HepG2 (cell line): ENCODE measurements around the gene ARHGEF16. TPM values are rescaled to one million over a fixed set of nuclear protein-coding genes. Genes with fewer than 3 reads are reported as not detected.
A peak's percentile ranks its signal among the peaks of the same experiment; 100 is the strongest.

Source experiments
- ATF2 ChIP-seq: sonication (generic); formaldehyde crosslinking; IDR thresholded peaks from 2 replicates; pipeline ENCODE4 v1.4.0; 2020; ENCODE audit warnings: missing genetic modification reagents
- CREB1 ChIP-seq, 2 experiments: fragments of 450-650 bp in 1 of 2; IDR thresholded peaks; 2 replicates each; pipeline ENCODE4 v1.6.1; 2016 to 2017; ENCODE audit warnings: control low read depth in 1 of 2, mild to moderate bottlenecking in 1 of 2, missing compliant biosample characterization in 1 of 2, missing genetic modification characterization in 1 of 2
- HDAC2 ChIP-seq: sonication (generic); formaldehyde crosslinking; IDR thresholded peaks from 2 replicates; pipeline ENCODE4 v1.4.0; 2020; ENCODE audit warnings: missing genetic modification reagents
- HHEX ChIP-seq: IDR thresholded peaks from 2 replicates; pipeline ENCODE4 v1.6.1; 2016; ENCODE audit warnings: control low read depth
- PAF1 ChIP-seq: IDR thresholded peaks from 2 replicates; pipeline ENCODE4 v1.6.1; 2016; ENCODE audit warnings: missing genetic modification reagents, missing compliant biosample characterization
- PTBP1 ChIP-seq: fragments of 200-400 bp; formaldehyde crosslinking; IDR thresholded peaks from 2 replicates; pipeline ENCODE4 v1.6.1; 2018; ENCODE audit warnings: low read length, low read depth; ENCODE audit not compliant: poor library complexity, severe bottlenecking
- SSRP1 ChIP-seq: IDR thresholded peaks from 2 replicates; pipeline ENCODE4 v1.6.1; 2016; ENCODE audit warnings: control low read depth
- ZNF101 ChIP-seq: sonication (generic); formaldehyde crosslinking; IDR thresholded peaks from 2 replicates; pipeline ENCODE4 v1.4.0; 2020; ENCODE audit warnings: mild to moderate bottlenecking, low read depth, missing genetic modification reagents, borderline replicate concordance
- ZNF264 ChIP-seq: sonication (generic); formaldehyde crosslinking; IDR thresholded peaks from 2 replicates; pipeline ENCODE4 v1.4.0; 2020; ENCODE audit warnings: missing genetic modification reagents
- ZNF354B ChIP-seq: sonication (generic); formaldehyde crosslinking; IDR thresholded peaks from 2 replicates; pipeline ENCODE4 v1.8.0; 2022; ENCODE audit warnings: mild to moderate bottlenecking, missing genetic modification reagents
- ZNF367 ChIP-seq: sonication (generic); formaldehyde crosslinking; IDR thresholded peaks from 2 replicates; pipeline ENCODE4 v1.4.0; 2020; ENCODE audit warnings: missing genetic modification reagents, borderline replicate concordance
- ZNF607 ChIP-seq: sonication (generic); formaldehyde crosslinking; IDR thresholded peaks from 2 replicates; pipeline ENCODE4 v1.5.1; 2020; ENCODE audit warnings: missing genetic modification reagents, mild to moderate bottlenecking, borderline replicate concordance
- polyA plus RNA-seq, 8 experiments: library from polyadenylated mRNA; depleted of rRNA in 3 of 8; stranded (reverse) in 7 of 8; unstranded in 1 of 8; fragments of >200 nt; fragmentation: Illumina TruSeq in 4 of 8; extraction: Trizol in 4 of 8; gene quantifications; 2 replicates each; pipeline versions ENCODE4 v1.2.1 to v1.2.3, GENCODE V29; 2011 to 2016; ENCODE audit warnings: low read depth in 4 of 8, missing spikeins in 1 of 8, mixed read lengths in 1 of 8; ENCODE audit not compliant: insufficient read depth in 1 of 8
- total RNA-seq, 5 experiments: library from RNA; depleted of rRNA; stranded (reverse); fragments of >200 nt; fragmentation: Illumina TruSeq; extraction: Trizol; gene quantifications; 2 replicates each; pipeline ENCODE4 v1.2.3, GENCODE V29; 2016; ENCODE audit warnings: low read depth in 1 of 5
- TF ChIP-seq, protein P1 (sequence below): sonication (generic); formaldehyde crosslinking; IDR thresholded peaks from 2 replicates; pipeline ENCODE4 v1.4.0; 2020; ENCODE audit warnings: mild to moderate bottlenecking, missing genetic modification reagents
- TF ChIP-seq, protein P2 (sequence below): sonication (generic); formaldehyde crosslinking; IDR thresholded peaks from 2 replicates; pipeline ENCODE4 v1.5.1; 2020; ENCODE audit warnings: missing genetic modification reagents, mild to moderate bottlenecking, borderline replicate concordance

ARHGEF16 gene
- total and polyA plus RNA-seq, 2 of the 13 experiments (the other 11 are each of a cell fraction or from before 2014, with no cell fraction given): 20.3 to 39.9 TPM

DNA sequence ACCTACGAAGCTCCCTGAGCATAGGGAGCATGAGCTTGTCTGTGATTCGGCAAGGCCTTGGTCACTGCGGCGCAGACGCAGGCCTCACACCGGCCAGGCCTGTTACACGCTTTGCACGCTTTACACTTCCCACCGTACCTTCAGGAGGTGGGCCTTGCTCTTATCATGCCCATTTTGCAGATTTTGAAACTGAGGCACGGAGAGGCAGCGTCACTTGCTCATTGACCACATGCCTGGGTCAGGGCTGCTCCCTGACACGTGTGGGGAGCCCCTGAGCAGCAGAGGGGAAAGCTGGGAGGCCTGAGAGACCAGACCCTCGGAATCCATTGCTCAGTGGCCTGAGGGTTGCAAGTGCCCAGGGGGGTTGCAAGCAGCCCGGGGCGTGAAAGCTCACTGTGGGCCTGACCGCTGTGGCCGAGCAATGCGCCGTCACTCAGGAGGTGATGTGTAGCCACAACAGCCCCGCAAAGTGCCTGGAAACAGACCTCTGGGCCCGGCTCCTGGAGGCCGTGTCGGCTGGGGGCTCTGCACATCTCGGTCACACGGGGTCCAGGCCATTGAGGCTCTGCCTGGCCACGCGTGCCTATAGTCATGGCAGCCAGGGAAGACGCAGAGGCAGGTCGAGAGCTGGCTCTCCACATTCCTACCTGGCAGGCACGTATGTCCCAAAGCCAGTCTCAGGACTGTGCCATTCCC, 6.9 kb downstream of the ARHGEF16 start (continued):
- TF ChIP-seq, protein P1, sequence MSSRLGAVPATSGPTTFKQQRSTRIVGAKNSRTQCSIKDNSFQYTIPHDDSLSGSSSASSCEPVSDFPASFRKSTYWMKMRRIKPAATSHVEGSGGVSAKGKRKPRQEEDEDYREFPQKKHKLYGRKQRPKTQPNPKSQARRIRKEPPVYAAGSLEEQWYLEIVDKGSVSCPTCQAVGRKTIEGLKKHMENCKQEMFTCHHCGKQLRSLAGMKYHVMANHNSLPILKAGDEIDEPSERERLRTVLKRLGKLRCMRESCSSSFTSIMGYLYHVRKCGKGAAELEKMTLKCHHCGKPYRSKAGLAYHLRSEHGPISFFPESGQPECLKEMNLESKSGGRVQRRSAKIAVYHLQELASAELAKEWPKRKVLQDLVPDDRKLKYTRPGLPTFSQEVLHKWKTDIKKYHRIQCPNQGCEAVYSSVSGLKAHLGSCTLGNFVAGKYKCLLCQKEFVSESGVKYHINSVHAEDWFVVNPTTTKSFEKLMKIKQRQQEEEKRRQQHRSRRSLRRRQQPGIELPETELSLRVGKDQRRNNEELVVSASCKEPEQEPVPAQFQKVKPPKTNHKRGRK (CRISPR knock-in tag): no peak
- TF ChIP-seq HDAC2 (CRISPR knock-in tag) (0 out of 2 replicates have a peak, but pooled peaks have one; percentile 28), CREB1 (IDR thresholded peaks at IDR 0.05) (no peak), CREB1 (CRISPR knock-in tag; IDR thresholded peaks at IDR 0.05) (no peak), ZNF354B (CRISPR knock-in tag) (no peak), PAF1 (CRISPR knock-in tag) (no peak), ATF2 (no peak), HHEX (no peak), ZNF607 (0 out of 2 replicates have a peak, but pooled peaks have one; percentile 12), ZNF101 (CRISPR knock-in tag) (no peak), SSRP1 (no peak), ZNF264 (CRISPR knock-in tag) (no peak), ZNF367 (no peak), PTBP1 (no peak)
- TF ChIP-seq, protein P2, sequence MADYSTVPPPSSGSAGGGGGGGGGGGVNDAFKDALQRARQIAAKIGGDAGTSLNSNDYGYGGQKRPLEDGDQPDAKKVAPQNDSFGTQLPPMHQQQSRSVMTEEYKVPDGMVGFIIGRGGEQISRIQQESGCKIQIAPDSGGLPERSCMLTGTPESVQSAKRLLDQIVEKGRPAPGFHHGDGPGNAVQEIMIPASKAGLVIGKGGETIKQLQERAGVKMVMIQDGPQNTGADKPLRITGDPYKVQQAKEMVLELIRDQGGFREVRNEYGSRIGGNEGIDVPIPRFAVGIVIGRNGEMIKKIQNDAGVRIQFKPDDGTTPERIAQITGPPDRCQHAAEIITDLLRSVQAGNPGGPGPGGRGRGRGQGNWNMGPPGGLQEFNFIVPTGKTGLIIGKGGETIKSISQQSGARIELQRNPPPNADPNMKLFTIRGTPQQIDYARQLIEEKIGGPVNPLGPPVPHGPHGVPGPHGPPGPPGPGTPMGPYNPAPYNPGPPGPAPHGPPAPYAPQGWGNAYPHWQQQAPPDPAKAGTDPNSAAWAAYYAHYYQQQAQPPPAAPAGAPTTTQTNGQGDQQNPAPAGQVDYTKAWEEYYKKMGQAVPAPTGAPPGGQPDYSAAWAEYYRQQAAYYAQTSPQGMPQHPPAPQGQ: no peak
